ENCODE measurements around the gene OR4C12.
"Not testable (repeated sequence)": the region's sequence is repeated elsewhere in the genome, so short reads cannot be mapped to it uniquely, and the experiment has no call there.

Gene OR4C12

DNA sequence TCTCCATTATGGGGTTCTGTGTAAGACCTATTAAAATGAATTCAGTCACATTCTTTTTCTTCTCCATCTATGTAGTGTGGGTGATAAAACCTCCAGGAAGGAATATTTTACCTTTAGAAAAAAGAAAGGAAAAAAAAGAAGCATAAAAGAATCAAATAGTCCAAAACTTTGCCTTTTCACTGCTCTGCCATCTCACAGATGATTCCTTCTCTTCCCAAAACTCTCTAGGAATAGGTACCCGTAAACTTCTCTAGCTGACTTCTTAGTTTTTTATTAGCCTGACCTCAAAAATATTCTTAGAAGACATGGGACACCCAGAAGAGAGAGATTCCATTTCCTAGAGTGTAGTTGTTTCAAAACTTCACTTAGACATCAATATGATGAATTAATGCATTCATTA lies at the start of gene OR4C12:
Gene OR4C12, minus strand, starts transcription at position 101 of the 400 bp plus-strand sequence. Its CDS starts 34 bp downstream, at position 67.
- not testable (repeated sequence) for DNase-seq

DNA sequence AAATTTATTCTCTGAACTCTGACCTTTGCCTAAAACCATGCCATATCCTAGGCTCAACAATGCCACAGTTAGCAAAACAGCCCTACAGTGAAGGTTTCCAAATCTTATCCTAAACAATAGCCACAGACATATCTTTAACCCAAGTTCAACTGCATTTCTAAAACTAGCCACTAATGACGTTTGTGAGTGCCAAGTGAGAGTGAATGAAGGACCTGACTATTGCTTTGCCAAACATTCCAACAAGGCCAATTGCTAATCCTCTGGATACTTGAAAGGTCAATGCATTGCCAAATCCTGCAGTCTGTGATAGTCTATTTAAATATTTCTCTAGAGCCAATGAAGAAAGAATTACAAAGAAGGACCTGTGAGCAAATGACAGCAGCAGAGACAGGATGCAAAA lies 47.9 kb upstream of the OR4C12 start:
- DNase-seq = no peak

DNA sequence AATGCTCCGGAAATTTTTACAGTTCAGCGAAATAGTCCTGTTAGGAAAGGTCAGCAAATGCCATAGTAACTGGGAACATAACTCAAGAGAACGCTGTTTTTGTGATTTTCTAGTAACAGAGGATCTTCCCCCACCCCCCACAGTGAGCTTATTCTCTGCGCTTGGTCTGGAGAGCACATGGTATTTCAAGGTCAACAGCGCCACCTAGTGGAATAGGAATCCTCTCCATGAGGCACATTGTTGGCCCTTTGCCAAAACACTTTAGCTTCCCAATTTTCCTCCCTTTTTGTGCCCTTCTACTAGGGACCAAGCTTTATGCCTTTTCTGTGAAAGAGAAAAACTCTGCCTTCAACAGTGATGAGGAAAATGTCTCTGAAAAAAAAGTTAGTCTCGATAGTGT lies 13.2 kb upstream of the OR4C12 start:
- DNase-seq = no peak

DNA sequence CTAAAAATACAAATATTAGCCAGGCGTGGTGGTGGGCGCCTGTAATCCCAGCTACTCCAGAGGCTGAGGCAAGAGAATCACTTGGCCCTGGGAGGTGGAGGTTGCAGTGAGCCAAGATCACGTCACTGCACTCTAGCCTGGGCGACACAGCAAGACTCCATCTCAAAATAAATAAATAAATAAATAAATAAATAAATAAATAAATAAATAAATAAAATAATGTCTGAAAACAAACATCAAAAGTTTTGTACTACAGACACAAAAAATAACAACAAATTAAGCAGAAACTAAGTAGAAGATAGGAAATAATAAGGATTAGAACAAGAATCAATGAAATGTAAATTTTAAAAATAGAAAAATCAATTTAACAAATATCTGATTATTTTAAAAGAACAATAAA lies 8.9 kb downstream of the OR4C12 start:
- not testable (repeated sequence) for DNase-seq

DNA sequence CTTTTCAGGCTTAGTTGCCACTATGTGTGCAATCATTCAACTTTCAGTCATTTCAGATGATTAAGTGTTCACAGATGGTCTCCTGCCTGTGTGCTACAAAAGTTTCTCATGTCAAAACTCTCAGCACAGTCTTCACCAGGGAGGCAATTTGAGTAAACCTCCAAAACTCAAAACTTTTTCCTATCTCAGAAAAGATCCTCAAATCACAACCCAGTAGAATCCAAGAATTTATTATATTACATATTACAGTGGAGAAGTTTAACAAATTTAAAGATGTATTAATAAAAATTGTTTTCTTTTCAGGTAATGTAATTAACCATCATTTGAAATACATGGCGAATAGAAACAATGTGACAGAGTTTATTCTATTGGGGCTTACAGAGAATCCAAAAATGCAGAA lies 30.2 kb downstream of the OR4C12 start, which contains the start of gene OR4C13:
Gene OR4C13, plus strand, starts transcription at position 301 of the 400 bp plus-strand sequence. Its CDS starts 32 bp downstream, at position 333.
- no peak for DNase-seq

DNA sequence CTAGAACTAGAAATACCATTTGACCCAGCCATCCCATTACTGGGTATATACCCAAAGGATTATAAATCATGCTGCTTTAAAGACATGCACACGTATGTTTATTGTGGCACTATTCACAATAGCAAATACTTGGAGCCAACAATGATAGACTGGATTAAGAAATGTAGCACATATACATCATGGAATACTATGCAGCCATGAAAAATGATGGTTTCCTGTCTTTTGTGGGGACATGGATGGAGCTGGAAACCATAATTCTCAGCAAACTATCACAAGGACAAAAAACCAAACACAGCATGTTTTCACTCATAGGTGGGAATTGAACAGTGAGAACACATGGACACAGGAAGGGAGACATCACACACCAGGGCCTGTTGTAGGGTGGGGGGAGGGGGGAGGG lies 33.6 kb downstream of the OR4C12 start:
- DNase-seq = not testable (repeated sequence)

All from stimulated activated naive CD4-positive, alpha-beta T cell treated with Interleukin-2 at 50 U/mL for 16 hours (primary cell).